K562 (cell line): Measurements from ENCODE around the gene FGD6. TPM values are rescaled to one million over a fixed set of nuclear protein-coding genes. Genes with fewer than 3 reads are reported as not detected.

ENCODE experiments used
- BHLHE40 ChIP-seq: IDR thresholded peaks from 2 replicates; pipeline ENCODE4 v1.6.1; 2011; ENCODE audit warnings: low read length, improper control_type of control experiment
- MXI1 ChIP-seq: IDR thresholded peaks from 2 replicates; pipeline ENCODE4 v1.6.1; 2011; ENCODE audit warnings: low read depth, mild to moderate bottlenecking, improper control_type of control experiment, low read length
- RFX7 ChIP-seq: fragments of 250-450 bp; sonication (Bioruptor Pico); IDR thresholded peaks from 2 replicates; pipeline ENCODE4 v1.5.1; 2021; ENCODE audit warnings: mild to moderate bottlenecking
- THAP12 ChIP-seq: fragments of 250-450 bp; sonication (Bioruptor Pico); IDR thresholded peaks from 2 replicates; pipeline ENCODE4 v1.9.0; 2021; ENCODE audit warnings: mild to moderate bottlenecking, inconsistent platforms
- YY1 ChIP-seq, 3 experiments: IDR thresholded peaks; 2 replicates each; pipeline ENCODE4 v1.6.1; 2011; ENCODE audit warnings: low read length in 2 of 3, mild to moderate bottlenecking in 2 of 3, moderate library complexity in 2 of 3, borderline replicate concordance in 1 of 3, control low read depth in 1 of 3, low read depth in 1 of 3; ENCODE audit not compliant: insufficient read depth in 3 of 3, insufficient replicate concordance in 2 of 3, control insufficient read depth in 1 of 3, insufficient read length in 1 of 3; ENCODE audit errors: extremely low read depth in 1 of 3
- ZZZ3 ChIP-seq: fragments of 450-650 bp; IDR thresholded peaks from 2 replicates; pipeline ENCODE4 v1.6.1; 2016; ENCODE audit warnings: antibody characterized with exemption, mild to moderate bottlenecking, moderate library complexity
- polyA plus RNA-seq, 8 experiments: library from polyadenylated mRNA; depleted of rRNA in 4 of 8; stranded (reverse) in 5 of 8; unstranded in 3 of 8; fragments of >200 nt; fragmentation: Nextera tagmentation in 2 of 8; fragmentation: Illumina TruSeq in 1 of 8; extraction: Ambion mirVana in 2 of 8; extraction: Trizol in 1 of 8; gene quantifications; 2 replicates each; pipeline versions ENCODE4 v1.2.1 to v1.2.3, GENCODE V29; 2011 to 2014; ENCODE audit warnings: inconsistent platforms in 1 of 8, missing spikeins in 1 of 8
- total RNA-seq, 7 experiments: library from RNA; depleted of rRNA in 6 of 7; stranded (reverse); fragments of >200 nt in 6 of 7; fragmentation: Illumina TruSeq in 2 of 7; extraction: Trizol in 2 of 7; gene quantifications; 2 replicates each; pipeline versions ENCODE4 v1.2.1 to v1.2.3, GENCODE V29; 2011 to 2021; ENCODE audit warnings: low replicate concordance in 1 of 7

FGD6 gene
- total and polyA plus RNA-seq, 9 of the 15 experiments (the other 6 are each of a cell fraction or from before 2014, with no cell fraction given) = 1.5 to 11.1 (median 5.8) TPM

- TF ChIP-seq THAP12 (CRISPR knock-in tag) = peak; percentile 99; the same call in 1 of the 2 replicates
- no peak for TF ChIP-seq ZZZ3
- TF ChIP-seq YY1 (IDR thresholded peaks at IDR 0.05; ENCODE audit: borderline replicate concordance in 1 of 3, control insufficient read depth in 1 of 3, extremely low read depth in 1 of 3, insufficient read depth in 3 of 3, insufficient read length in 1 of 3, insufficient replicate concordance in 2 of 3, low read depth in 1 of 3, low read length in 2 of 3) = peak in 2 of 3 experiments; percentile 45 to 47
- no peak for TF ChIP-seq RFX7 (CRISPR knock-in tag)
- 0 out of 2 replicates have a peak, but pooled peaks have one; percentile 8 for TF ChIP-seq MXI1
- TF ChIP-seq BHLHE40 = peak; percentile 55
Measured at GRCh38 chr12:95073698-95074520, 143.4 kb downstream of the FGD6 start (continued).
